IPS DF 4.7 (cell line): ENCODE measurements around the gene CA7.

Source experiments
- DNase-seq: peaks from one replicate; pipeline ENCODE4 v3.0.0-alpha.2; 2013; ENCODE audit warnings: low spot score; ENCODE audit errors: extremely low read depth

Gene CA7

GRCh38 chr16:66872943-66873684 is 28.9 kb downstream of the CA7 start:
- DNase-seq, result peak; percentile 72

GRCh38 chr16:66873685-66874055 is 29.5 kb downstream of the CA7 start:
- no peak for DNase-seq

- no peak for DNase-seq
These were observed 30.0 kb downstream of the CA7 start for GRCh38 chr16:66874079-66874775.

GRCh38 chr16:66878067-66878466 is 33.9 kb downstream of the CA7 start:
- DNase-seq, result no peak

- DNase-seq, result peak; percentile 90
These were observed 36.2 kb downstream of the CA7 start, which contains the start of gene PDP2 for GRCh38 chr16:66880288-66881013. Gene PDP2 (plus strand): TSS chr16:66880515. CDS start chr16:66884285, 3,770 bp downstream.

- DNase-seq, result no peak
These were observed 36.8 kb downstream of the CA7 start for GRCh38 chr16:66881014-66881417.

- no peak for DNase-seq
These were observed 37.3 kb downstream of the CA7 start for GRCh38 chr16:66881560-66881959.

- no peak for DNase-seq
These were observed 37.8 kb downstream of the CA7 start for GRCh38 chr16:66881964-66882508.

GRCh38 chr16:66882702-66883101 is 38.5 kb downstream of the CA7 start:
- no peak for DNase-seq

GRCh38 chr16:66885491-66885890 is 41.3 kb downstream of the CA7 start:
- DNase-seq, result no peak

GRCh38 chr16:66886321-66886720 is 42.1 kb downstream of the CA7 start:
- DNase-seq, result no peak

GRCh38 chr16:66886914-66887313 is 42.7 kb downstream of the CA7 start:
- DNase-seq, result no peak

- DNase-seq, result no peak
These were observed 44.7 kb downstream of the CA7 start for GRCh38 chr16:66888647-66889615.

GRCh38 chr16:66889622-66890021 is 45.4 kb downstream of the CA7 start:
- DNase-seq, result no peak

- no peak for DNase-seq
These were observed 46.6 kb downstream of the CA7 start for GRCh38 chr16:66890799-66891198.

GRCh38 chr16:66891360-66891759 is 47.1 kb downstream of the CA7 start:
- DNase-seq, result no peak

- DNase-seq, result no peak
These were observed 47.6 kb downstream of the CA7 start for GRCh38 chr16:66891797-66892196.

GRCh38 chr16:66894055-66894454 is 49.8 kb downstream of the CA7 start:
- DNase-seq, result no peak

GRCh38 chr16:66894948-66895688 is 50.9 kb downstream of the CA7 start:
- DNase-seq, result no peak

- DNase-seq, result no peak
These were observed 51.4 kb downstream of the CA7 start for GRCh38 chr16:66895689-66895979.
